MCF 10A (cell line): ENCODE measurements around the gene RAC3. TPM values are rescaled to one million over a fixed set of nuclear protein-coding genes. Genes with fewer than 3 reads are reported as not detected.

ENCODE experiments used
- BruUV-seq: library from RNA; stranded (reverse); fragments of 400-500 nt; replicated peaks from 2 replicates; lab custom pipeline; 2021; lab: Mats Ljungman, UMichigan
- CTCF ChIA-PET: fragments of 300-600 bp; sonication (Branson Sonifier 250); formaldehyde crosslinking; extraction: SDS; loops from one replicate; lab custom pipeline; 2021; ENCODE audit warnings: antibody characterized with exemption, inconsistent platforms; lab: Yijun Ruan, JAX
- POLR2A ChIA-PET: fragments of 300-600, 350-650 bp; sonication (Branson Sonifier 250); formaldehyde crosslinking; extraction: SDS; loops from one replicate; lab custom pipeline; 2020; ENCODE audit warnings: antibody characterized with exemption, inconsistent platforms; lab: Yijun Ruan, JAX
- DNase-seq: peaks from one replicate; pipeline ENCODE4 v3.0.0-alpha.2; 2018; ENCODE audit not compliant: unreplicated experiment
- H3K27ac Mint-ChIP-seq: one replicate; pipeline ENCODE4 v1.8.0; 2022; ENCODE audit warnings: mild to moderate bottlenecking, low read depth, mixed read lengths; ENCODE audit not compliant: unreplicated experiment
- H3K27me3 Mint-ChIP-seq: one replicate; pipeline ENCODE4 v1.8.0; 2022; ENCODE audit warnings: mixed read lengths; ENCODE audit not compliant: insufficient read depth, unreplicated experiment
- H3K36me3 Mint-ChIP-seq: one replicate; pipeline ENCODE4 v1.8.0; 2022; ENCODE audit warnings: mild to moderate bottlenecking, moderate library complexity, mixed read lengths; ENCODE audit not compliant: insufficient read depth, unreplicated experiment
- H3K4me1 Mint-ChIP-seq: one replicate; pipeline ENCODE4 v1.8.0; 2022; ENCODE audit warnings: mixed read lengths; ENCODE audit not compliant: insufficient read depth, unreplicated experiment
- H3K4me3 Mint-ChIP-seq: one replicate; pipeline ENCODE4 v1.8.0; 2022; ENCODE audit warnings: mild to moderate bottlenecking, moderate library complexity, mixed read lengths; ENCODE audit not compliant: unreplicated experiment
- H3K9me3 Mint-ChIP-seq: one replicate; pipeline ENCODE4 v1.8.0; 2022; ENCODE audit warnings: mixed read lengths; ENCODE audit not compliant: unreplicated experiment
- CTCF ChIP-seq: fragments of 200-600 bp; IDR thresholded peaks from one replicate; pipeline ENCODE4 v1.8.0; 2022; ENCODE audit warnings: antibody characterized with exemption, mild to moderate bottlenecking; ENCODE audit not compliant: unreplicated experiment
- intact Hi-C: fragments of 100-400 bp; cut with micrococcal nuclease; formaldehyde crosslinking; loops from 2 replicates; pipeline ENCODE4 v1.14.1; 2022
- total RNA-seq: library from RNA; stranded (reverse); gene quantifications from 2 replicates; pipeline ENCODE4 v1.2.3, GENCODE V29; 2022

The RAC3 gene
- total RNA-seq, 1 experiment from 2014 or later = 9.7 TPM

GRCh38 chr17:82055965-82056728 lies 24.7 kb downstream of the RAC3 start:
- Mint-ChIP-seq H3K4me1 (no peaks in the 10 kb centered on the region), H3K27ac (no peak overlapping the region), H3K36me3 (peaks cover 49% of the 10 kb centered on the region), H3K9me3 (no peaks in the 10 kb centered on the region), H3K4me3 (no peak overlapping the region), H3K27me3 (no peaks in the 10 kb centered on the region)
- no peak for DNase-seq
- ChIA-PET POLR2A (interaction anchor here (2.1 kb wide), 1 partner anchor 18 kb away, joined by 10 read pairs; the partner anchor contains the start of gene DCXR), CTCF (interaction anchor here (0.6 to 1.3 kb wide), 3 partner anchors 18 to 302 kb away, joined by 3 to 4 read pairs (median 3); partner anchors contain the start of gene DCXR)
- no peak for TF ChIP-seq CTCF
- no TSS peak for BruUV-seq
- intact Hi-C loops = no loop called here

GRCh38 chr17:82056729-82057621 lies 25.5 kb downstream of the RAC3 start:
- no peak overlapping the region for H3K4me3 Mint-ChIP-seq
- H3K27me3 Mint-ChIP-seq = no peaks in the 10 kb centered on the region
- ChIA-PET CTCF (interaction anchor here (0.6 kb wide), 1 partner anchor 301 kb away, joined by 3 read pairs; no protein-coding TSS in a partner anchor), POLR2A (interaction anchor here (0.6 to 2.1 kb wide), 2 partner anchors 19 to 20 kb away, joined by 3 to 10 read pairs; partner anchors contain the start of gene DCXR)
- no peak overlapping the region for H3K27ac Mint-ChIP-seq
- TF ChIP-seq CTCF = no peak
- intact Hi-C loops = no loop called here
- BruUV-seq = TSS peak; percentile 63
- H3K36me3 Mint-ChIP-seq = peaks cover 53% of the 10 kb centered on the region
- H3K9me3 Mint-ChIP-seq = no peaks in the 10 kb centered on the region
- no peak for DNase-seq
- no peaks in the 10 kb centered on the region for H3K4me1 Mint-ChIP-seq

- H3K9me3 Mint-ChIP-seq = no peaks in the 10 kb centered on the region
- no peak overlapping the region for H3K4me3 Mint-ChIP-seq
- no peaks in the 10 kb centered on the region for H3K4me1 Mint-ChIP-seq
- H3K36me3 Mint-ChIP-seq = peaks cover 53% of the 10 kb centered on the region
- no TSS peak for BruUV-seq
- no peaks in the 10 kb centered on the region for H3K27me3 Mint-ChIP-seq
- intact Hi-C loops = no loop called here
- ChIA-PET POLR2A (no interaction called here), CTCF (interaction anchor here (0.8 kb wide), 1 partner anchor 99 kb away, joined by 3 read pairs; no protein-coding TSS in a partner anchor)
- no peak for TF ChIP-seq CTCF
- DNase-seq = no peak
- H3K27ac Mint-ChIP-seq = no peak overlapping the region
Observed at GRCh38 chr17:82058230-82058854, 26.9 kb downstream of the RAC3 start.
